ENCODE data around the gene MED15. TPM values are rescaled to one million over a fixed set of nuclear protein-coding genes. Genes with fewer than 3 reads are reported as not detected.
"Not testable (repeated sequence)": the region's sequence is repeated elsewhere in the genome, so short reads cannot be mapped to it uniquely, and the experiment has no call there.

Gene MED15
- polyA plus RNA-seq (ENCODE audit: insufficient read length in 10 of 10): 10 to 100 TPM; 29.6 to 48.2 (median 38.3) TPM
- long read RNA-seq, donor 1, partial matches to known transcripts: 26 of 29 reads
- long read RNA-seq, donor 1, other reads (novel, unspliced or antisense): 0 of 29 reads
- long read RNA-seq, donor 2, partial matches to known transcripts: 22 of 25 reads
- long read RNA-seq, donor 2, other reads (novel, unspliced or antisense): 0 of 25 reads
- long read RNA-seq, donor 3: 0 reads
- long read RNA-seq, donor 4, partial matches to known transcripts: 15 of 18 reads
- long read RNA-seq, donor 4, other reads (novel, unspliced or antisense): 0 of 18 reads
- long read RNA-seq, donor 5, partial matches to known transcripts: 45 of 50 reads
- long read RNA-seq, donor 5, other reads (novel, unspliced or antisense): 0 of 50 reads
- long read RNA-seq, donor 6, partial matches to known transcripts: 45 of 49 reads
- long read RNA-seq, donor 6, other reads (novel, unspliced or antisense): 0 of 49 reads
- long read RNA-seq, donor 7, partial matches to known transcripts: 31 of 33 reads
- long read RNA-seq, donor 7, other reads (novel, unspliced or antisense): 0 of 33 reads
- long read RNA-seq, donor 8, partial matches to known transcripts: 24 of 27 reads
- long read RNA-seq, donor 8, other reads (novel, unspliced or antisense): 0 of 27 reads
- long read RNA-seq, donor 9, partial matches to known transcripts: 0 of 1 reads
- long read RNA-seq, donor 9, other reads (novel, unspliced or antisense): 0 of 1 reads

GRCh38 chr22:20507253-20508066 is at the start of gene MED15:
MED15 (plus strand) TSS chr22:20507610; CDS start chr22:20507679, 69 bp downstream.
- peak; percentile 88 to 95 (median 90) for DNase-seq

GRCh38 chr22:20458530-20459151 is 48.8 kb upstream of the MED15 start:
- DNase-seq: no peak

GRCh38 chr22:20459152-20459542 is 48.3 kb upstream of the MED15 start:
- no peak for DNase-seq

GRCh38 chr22:20459862-20460261 is 47.5 kb upstream of the MED15 start:
- DNase-seq: no peak

GRCh38 chr22:20463324-20464095 is 43.9 kb upstream of the MED15 start:
- DNase-seq: peak in 2 of 3 donors; percentile 20 to 21

GRCh38 chr22:20464096-20464614 is 43.3 kb upstream of the MED15 start:
- DNase-seq: no peak

GRCh38 chr22:20464912-20465758 is 42.3 kb upstream of the MED15 start:
- no peak for DNase-seq

GRCh38 chr22:20465759-20466077 is 41.7 kb upstream of the MED15 start:
- DNase-seq: no peak

GRCh38 chr22:20466659-20467379 is 40.6 kb upstream of the MED15 start:
- DNase-seq: no peak

GRCh38 chr22:20469110-20469868 is 38.1 kb upstream of the MED15 start:
- DNase-seq: peak in 1 of 3 donors; percentile 34

- not testable (repeated sequence) for DNase-seq
These were observed 36.9 kb upstream of the MED15 start for GRCh38 chr22:20470525-20470924.

- DNase-seq: no peak
These were observed 36.1 kb upstream of the MED15 start for GRCh38 chr22:20471126-20471833.

- DNase-seq: no peak
These were observed 34.6 kb upstream of the MED15 start for GRCh38 chr22:20472629-20473442.

- DNase-seq: no peak
These were observed 32.3 kb upstream of the MED15 start for GRCh38 chr22:20475115-20475436.

GRCh38 chr22:20475569-20475968 is 31.8 kb upstream of the MED15 start:
- DNase-seq: not testable (repeated sequence)

- DNase-seq: not testable (repeated sequence)
These were observed 29.4 kb upstream of the MED15 start for GRCh38 chr22:20478059-20478458.

Measured in muscle of back (tissue), 13 donors.